HepG2 (cell line): ENCODE data around the gene TADA2B. TPM values are rescaled to one million over a fixed set of nuclear protein-coding genes. Genes with fewer than 3 reads are reported as not detected.

Source experiments
- ATF1 ChIP-seq: IDR thresholded peaks from 2 replicates; pipeline ENCODE4 v1.6.1; 2016; ENCODE audit warnings: mild to moderate bottlenecking, control low read depth
- ATF7-NPFF ChIP-seq: sonication (generic); formaldehyde crosslinking; IDR thresholded peaks from 2 replicates; pipeline ENCODE4 v1.8.1; 2023; ENCODE audit warnings: mild to moderate bottlenecking, low read depth, missing genetic modification reagents, moderate library complexity
- CEBPB ChIP-seq: IDR thresholded peaks from 2 replicates; pipeline ENCODE4 v1.6.1; 2011; ENCODE audit warnings: low read depth, low read length, improper control_type of control experiment, borderline replicate concordance
- ELF4 ChIP-seq: sonication (generic); formaldehyde crosslinking; IDR thresholded peaks from 2 replicates; pipeline ENCODE4 v1.5.0; 2020; ENCODE audit warnings: missing genetic modification reagents, mild to moderate bottlenecking, moderate library complexity, borderline replicate concordance
- GATAD2A ChIP-seq: IDR thresholded peaks from 2 replicates; pipeline ENCODE4 v1.6.1; 2016
- KLF16 ChIP-seq, 2 experiments: sonication (generic) in 1 of 2; formaldehyde crosslinking in 1 of 2; IDR thresholded peaks; 2 replicates each; pipeline versions ENCODE4 v1.6.1 to v1.8.0; 2016 to 2023; ENCODE audit warnings: missing genetic modification reagents in 2 of 2, missing compliant biosample characterization in 1 of 2
- NFRKB ChIP-seq: fragments of 450-650 bp; IDR thresholded peaks from 2 replicates; pipeline ENCODE4 v1.6.1; 2017
- NONO ChIP-seq, 2 experiments: fragments of 450-650 bp in 1 of 2; sonication (generic) in 1 of 2; formaldehyde crosslinking in 1 of 2; IDR thresholded peaks in 1 of 2; conservative IDR thresholded peaks in 1 of 2; 2 replicates each; pipeline versions ENCODE4 v1.6.1 to v1.8.0; 2017 to 2022; ENCODE audit warnings: mild to moderate bottlenecking in 1 of 2, missing genetic modification reagents in 1 of 2, moderate library complexity in 1 of 2
- NR2F6 ChIP-seq, 2 experiments: IDR thresholded peaks; 2 replicates each; pipeline ENCODE4 v1.6.1; 2016; ENCODE audit warnings: antibody characterized with exemption in 1 of 2, mild to moderate bottlenecking in 1 of 2
- PHB2 ChIP-seq: fragments of 450-650 bp; IDR thresholded peaks from 2 replicates; pipeline ENCODE4 v1.6.1; 2018; ENCODE audit not compliant: partially characterized antibody
- PHF20 ChIP-seq: sonication (generic); formaldehyde crosslinking; IDR thresholded peaks from 2 replicates; pipeline ENCODE4 v1.5.0; 2020; ENCODE audit warnings: mild to moderate bottlenecking, missing genetic modification reagents
- SKI ChIP-seq: fragments of 450-650 bp; IDR thresholded peaks from one replicate; pipeline ENCODE4 v1.6.1; 2018; ENCODE audit warnings: mild to moderate bottlenecking; ENCODE audit not compliant: partially characterized antibody
- SMAD1 ChIP-seq: sonication (generic); formaldehyde crosslinking; IDR thresholded peaks from 2 replicates; pipeline ENCODE4 v1.4.0; 2020; ENCODE audit warnings: missing genetic modification reagents, low read depth, mild to moderate bottlenecking, borderline replicate concordance
- SOX5 ChIP-seq: IDR thresholded peaks from 2 replicates; pipeline ENCODE4 v1.6.1; 2016; ENCODE audit warnings: borderline replicate concordance
- SYNCRIP ChIP-seq: fragments of 200-400 bp; formaldehyde crosslinking; IDR thresholded peaks from 2 replicates; pipeline ENCODE4 v1.6.1; 2018; ENCODE audit warnings: mild to moderate bottlenecking, low read depth, low read length; ENCODE audit not compliant: insufficient read depth
- TCF7L2 ChIP-seq: IDR thresholded peaks from 2 replicates; pipeline ENCODE4 v1.6.1; 2011; ENCODE audit warnings: mild to moderate bottlenecking, low read depth, low read length, moderate library complexity
- ZBTB8A ChIP-seq: sonication (generic); formaldehyde crosslinking; IDR thresholded peaks from 2 replicates; pipeline ENCODE4 v1.4.0; 2020; ENCODE audit warnings: mild to moderate bottlenecking, low read depth, missing genetic modification reagents, borderline replicate concordance
- ZNF235 ChIP-seq: sonication (generic); formaldehyde crosslinking; IDR thresholded peaks from 2 replicates; pipeline ENCODE4 v1.8.1; 2023; ENCODE audit warnings: mild to moderate bottlenecking, missing genetic modification reagents, borderline replicate concordance
- ZNF317 ChIP-seq: sonication (generic); formaldehyde crosslinking; IDR thresholded peaks from 2 replicates; pipeline ENCODE4 v1.5.0; 2020; ENCODE audit warnings: mild to moderate bottlenecking, missing genetic modification reagents
- ZNF44 ChIP-seq: sonication (generic); formaldehyde crosslinking; IDR thresholded peaks from 2 replicates; pipeline ENCODE4 v1.5.1; 2020; ENCODE audit warnings: mild to moderate bottlenecking, missing genetic modification reagents
- ZNF564 ChIP-seq: sonication (generic); formaldehyde crosslinking; IDR thresholded peaks from 2 replicates; pipeline ENCODE4 v1.8.1; 2023; ENCODE audit warnings: mild to moderate bottlenecking, missing genetic modification reagents
- ZNF687 ChIP-seq: sonication (generic); formaldehyde crosslinking; IDR thresholded peaks from 2 replicates; pipeline ENCODE4 v1.5.1; 2020; ENCODE audit warnings: mild to moderate bottlenecking, missing genetic modification reagents, moderate library complexity
- ZNF746 ChIP-seq: sonication (generic); formaldehyde crosslinking; IDR thresholded peaks from 2 replicates; pipeline ENCODE4 v1.8.0; 2022; ENCODE audit warnings: mild to moderate bottlenecking, missing genetic modification reagents
- ZNF772 ChIP-seq: sonication (generic); formaldehyde crosslinking; IDR thresholded peaks from 2 replicates; pipeline ENCODE4 v1.5.0; 2020; ENCODE audit warnings: mild to moderate bottlenecking, missing genetic modification reagents
- ZNF800 ChIP-seq: sonication (generic); formaldehyde crosslinking; IDR thresholded peaks from 2 replicates; pipeline ENCODE4 v1.4.0; 2020; ENCODE audit warnings: missing genetic modification reagents
- ZNF883 ChIP-seq: sonication (generic); formaldehyde crosslinking; IDR thresholded peaks from 2 replicates; pipeline ENCODE4 v1.5.1; 2020; ENCODE audit warnings: mild to moderate bottlenecking, missing genetic modification reagents; ENCODE audit errors: not compliant biosample characterization
- ZSCAN29 ChIP-seq: sonication (generic); formaldehyde crosslinking; conservative IDR thresholded peaks from 2 replicates; pipeline ENCODE4 v1.4.0; 2020; ENCODE audit warnings: mild to moderate bottlenecking, missing genetic modification reagents
- polyA plus RNA-seq, 8 experiments: library from polyadenylated mRNA; depleted of rRNA in 3 of 8; stranded (reverse) in 7 of 8; unstranded in 1 of 8; fragments of >200 nt; fragmentation: Illumina TruSeq in 4 of 8; extraction: Trizol in 4 of 8; gene quantifications; 2 replicates each; pipeline versions ENCODE4 v1.2.1 to v1.2.3, GENCODE V29; 2011 to 2016; ENCODE audit warnings: low read depth in 4 of 8, missing spikeins in 1 of 8, mixed read lengths in 1 of 8; ENCODE audit not compliant: insufficient read depth in 1 of 8
- total RNA-seq, 5 experiments: library from RNA; depleted of rRNA; stranded (reverse); fragments of >200 nt; fragmentation: Illumina TruSeq; extraction: Trizol; gene quantifications; 2 replicates each; pipeline ENCODE4 v1.2.3, GENCODE V29; 2016; ENCODE audit warnings: low read depth in 1 of 5

Gene TADA2B
- total and polyA plus RNA-seq, 2 of the 13 experiments (the other 11 are each of a cell fraction or from before 2014, with no cell fraction given) = 4.6 to 8.9 TPM

GRCh38 chr4:7067126-7067451 is 23.9 kb downstream of the TADA2B start (continued):
- no peak for TF ChIP-seq ZNF44
- TF ChIP-seq ZSCAN29 (CRISPR knock-in tag) = no peak
- TF ChIP-seq ZNF564 (CRISPR knock-in tag) = no peak
- peak; percentile 21; the same call in 1 of the 2 replicates for TF ChIP-seq CEBPB
- peak; percentile 43; the same call in 1 of the 2 replicates for TF ChIP-seq GATAD2A (CRISPR knock-in tag)
- TF ChIP-seq ZNF800 (CRISPR knock-in tag) = no peak
- no peak; the same call in 1 of the 2 replicates for TF ChIP-seq ZBTB8A
- no peak for TF ChIP-seq ZNF235 (CRISPR knock-in tag)
- TF ChIP-seq SOX5 (CRISPR knock-in tag) = no peak
- no peak for TF ChIP-seq ZNF746 (CRISPR knock-in tag)
- no peak for TF ChIP-seq NFRKB
- no peak for TF ChIP-seq ATF1
- TF ChIP-seq SMAD1 = no peak
- TF ChIP-seq PHB2 = no peak
- no peak for TF ChIP-seq SYNCRIP
- TF ChIP-seq ELF4 = no peak
- TF ChIP-seq ZNF317 = no peak
- TF ChIP-seq KLF16 (CRISPR knock-in tag; IDR thresholded peaks at IDR 0.05) = no peak
- TF ChIP-seq NONO (IDR thresholded peaks at IDR 0.05) = no peak
- no peak for TF ChIP-seq NONO (CRISPR knock-in tag; conservative IDR thresholded peaks at IDR 0.05)
- TF ChIP-seq NR2F6 (IDR thresholded peaks at IDR 0.05) = peak; percentile 43; the same call in 1 of the 2 replicates
- TF ChIP-seq NR2F6 (CRISPR knock-in tag; IDR thresholded peaks at IDR 0.05) = no peak; the same call in 1 of the 2 replicates
- TF ChIP-seq ATF7-NPFF (CRISPR knock-in tag) = no peak
- no peak for TF ChIP-seq PHF20 (CRISPR knock-in tag)
- no peak for TF ChIP-seq ZNF687 (CRISPR knock-in tag)
- TF ChIP-seq ZNF883 (CRISPR knock-in tag) = no peak
- TF ChIP-seq TCF7L2 = no peak
- no peak for TF ChIP-seq SKI
- no peak for TF ChIP-seq ZNF772 (CRISPR knock-in tag)
